ENCODE results near the gene STIP1.

The STIP1 gene

DNA sequence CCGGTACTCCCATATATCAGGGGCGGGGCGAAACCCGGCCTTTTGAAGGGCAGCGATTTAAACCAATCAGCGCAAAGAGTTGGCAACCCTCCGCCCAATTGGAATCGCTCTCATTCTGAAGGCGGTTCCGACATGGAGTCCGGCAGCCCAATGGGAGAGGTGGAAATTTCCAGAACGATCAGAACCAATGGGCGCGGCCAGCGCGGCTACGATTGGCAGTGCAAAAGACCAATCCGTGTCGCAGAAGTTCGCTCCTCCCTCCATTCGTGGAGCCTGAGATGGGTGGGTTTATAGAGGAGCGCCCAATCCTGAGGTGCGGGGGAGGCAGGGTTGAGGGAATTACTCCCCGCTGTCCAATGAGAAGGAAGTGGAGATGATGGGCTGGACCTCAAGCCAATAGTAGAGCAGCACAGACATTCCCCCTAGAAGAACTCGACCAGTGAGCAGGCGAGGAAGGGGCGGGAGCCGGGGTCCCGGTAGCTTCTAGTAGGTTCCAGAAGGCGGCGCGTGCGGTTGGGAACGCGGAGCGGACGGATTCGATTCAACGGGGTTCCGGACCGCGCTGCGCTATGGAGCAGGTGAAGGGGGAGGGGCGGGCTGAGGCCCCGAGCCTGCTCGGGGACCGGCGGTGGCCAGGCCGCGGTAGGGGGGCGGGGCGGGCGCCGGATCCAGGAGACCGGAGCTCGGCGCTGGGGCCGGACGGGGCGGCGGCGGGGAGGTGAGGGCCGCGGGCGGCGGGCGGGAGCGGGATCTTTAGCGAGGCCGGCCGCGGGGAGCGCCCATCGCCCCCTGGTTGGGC lies at the start of gene STIP1:
Gene STIP1 (plus strand): TSS at position 479 of the 799 bp plus-strand sequence. CDS start 91 bp downstream, at position 570.
- ATAC-seq (ENCODE audit: insufficient read depth, low read depth) = peak; percentile 92
- TF ChIP-seq, protein P1, sequence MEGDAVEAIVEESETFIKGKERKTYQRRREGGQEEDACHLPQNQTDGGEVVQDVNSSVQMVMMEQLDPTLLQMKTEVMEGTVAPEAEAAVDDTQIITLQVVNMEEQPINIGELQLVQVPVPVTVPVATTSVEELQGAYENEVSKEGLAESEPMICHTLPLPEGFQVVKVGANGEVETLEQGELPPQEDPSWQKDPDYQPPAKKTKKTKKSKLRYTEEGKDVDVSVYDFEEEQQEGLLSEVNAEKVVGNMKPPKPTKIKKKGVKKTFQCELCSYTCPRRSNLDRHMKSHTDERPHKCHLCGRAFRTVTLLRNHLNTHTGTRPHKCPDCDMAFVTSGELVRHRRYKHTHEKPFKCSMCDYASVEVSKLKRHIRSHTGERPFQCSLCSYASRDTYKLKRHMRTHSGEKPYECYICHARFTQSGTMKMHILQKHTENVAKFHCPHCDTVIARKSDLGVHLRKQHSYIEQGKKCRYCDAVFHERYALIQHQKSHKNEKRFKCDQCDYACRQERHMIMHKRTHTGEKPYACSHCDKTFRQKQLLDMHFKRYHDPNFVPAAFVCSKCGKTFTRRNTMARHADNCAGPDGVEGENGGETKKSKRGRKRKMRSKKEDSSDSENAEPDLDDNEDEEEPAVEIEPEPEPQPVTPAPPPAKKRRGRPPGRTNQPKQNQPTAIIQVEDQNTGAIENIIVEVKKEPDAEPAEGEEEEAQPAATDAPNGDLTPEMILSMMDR (IDR thresholded peaks at IDR 0.05; ENCODE audit: borderline replicate concordance, extremely low read depth, low read length, poor library complexity, severe bottlenecking) = peak; percentile 63
- no peak for TF ChIP-seq EZH2 (IDR thresholded peaks at IDR 0.05; ENCODE audit: borderline replicate concordance, low read depth, low read length, severe bottlenecking)
- H3K4me2 ChIP-seq (ENCODE audit: insufficient read depth, low read length) = peak within 1 kb of the TSS; percentile 95
- peak within 1 kb of the TSS; percentile 90 for H3K9ac ChIP-seq (ENCODE audit: low read depth, low read length)
- H3K4me1 ChIP-seq (ENCODE audit: insufficient read depth, low read length) = peaks cover 34% of the 10 kb centered on the region
- peaks cover 18% of the 10 kb centered on the region for H4K20me1 ChIP-seq (ENCODE audit: insufficient read depth, low read length)
- H3K27ac ChIP-seq (ENCODE audit: low read length) = peak within 1 kb of the TSS; percentile 84
- DNase-seq = peak; percentile 100
- H2AFZ ChIP-seq (ENCODE audit: low read depth, low read length) = peak within 1 kb of the TSS; percentile 88
- H3K4me3 ChIP-seq (ENCODE audit: low read depth in 1 of 2, low read length in 2 of 2) = peak within 1 kb of the TSS; percentile 66 to 86
- peaks cover 23% of the 10 kb centered on the region for H3K79me2 ChIP-seq (ENCODE audit: insufficient read depth, low read length)
- H3K27me3 ChIP-seq (ENCODE audit: insufficient read depth, low read length, poor library complexity) = no peaks in the 10 kb centered on the region
- H3K9me3 ChIP-seq (ENCODE audit: insufficient read depth, low read length, severe bottlenecking) = no peaks in the 10 kb centered on the region
- H3K36me3 ChIP-seq (ENCODE audit: insufficient read depth, low read length) = peaks cover 29% of the 10 kb centered on the region

DNA sequence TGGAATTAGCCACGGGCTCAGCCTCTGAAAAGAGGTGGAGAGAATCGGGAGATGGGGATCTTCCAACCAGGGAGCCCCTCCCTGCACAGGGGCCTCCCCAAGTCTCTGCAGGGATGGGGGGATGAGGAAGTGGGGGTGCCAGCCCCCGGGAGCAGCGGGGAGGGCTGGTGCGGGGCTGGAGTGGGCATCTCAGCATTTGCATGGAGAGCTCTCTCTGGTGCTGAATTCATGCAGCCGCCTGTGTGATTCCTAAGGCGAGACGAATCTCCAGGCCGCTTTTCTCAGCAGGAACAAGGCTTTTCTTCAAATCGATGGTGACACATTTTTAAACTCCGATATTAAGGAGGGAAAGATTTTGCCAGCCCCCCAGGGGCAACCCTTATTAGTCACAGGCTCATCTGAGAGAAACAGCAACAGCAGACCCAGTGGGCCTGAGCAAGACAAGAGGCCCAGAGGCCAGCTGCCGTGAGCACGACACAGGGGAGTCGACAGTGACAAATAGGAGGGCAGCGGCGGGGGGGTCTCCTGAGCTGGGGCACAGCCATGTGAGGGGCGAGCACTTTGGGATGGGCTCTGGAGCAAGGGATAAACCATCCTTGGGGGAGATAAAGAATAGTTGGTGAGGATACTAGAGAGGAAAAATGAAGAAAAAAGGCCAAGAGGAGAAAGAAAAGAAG lies 49.1 kb upstream of the STIP1 start:
- no peak overlapping the region for H3K4me3 ChIP-seq (ENCODE audit: low read depth in 1 of 2, low read length in 2 of 2)
- ATAC-seq (ENCODE audit: insufficient read depth, low read depth) (no peak), DNase-seq (no peak)
- no peak overlapping the region for H3K9ac ChIP-seq (ENCODE audit: low read depth, low read length)
- H3K36me3 ChIP-seq (ENCODE audit: insufficient read depth, low read length) = no peaks in the 10 kb centered on the region
- no peak overlapping the region for H3K4me2 ChIP-seq (ENCODE audit: insufficient read depth, low read length)
- TF ChIP-seq, protein P1 (IDR thresholded peaks at IDR 0.05; ENCODE audit: borderline replicate concordance, extremely low read depth, low read length, poor library complexity, severe bottlenecking) = no peak
- no peaks in the 10 kb centered on the region for H3K27me3 ChIP-seq (ENCODE audit: insufficient read depth, low read length, poor library complexity)
- H2AFZ ChIP-seq (ENCODE audit: low read depth, low read length) = no peak overlapping the region
- H4K20me1 ChIP-seq (ENCODE audit: insufficient read depth, low read length) = peaks cover 40% of the 10 kb centered on the region
- H3K27ac ChIP-seq (ENCODE audit: low read length) = no peak overlapping the region
- H3K79me2 ChIP-seq (ENCODE audit: insufficient read depth, low read length) = no peaks in the 10 kb centered on the region
- H3K9me3 ChIP-seq (ENCODE audit: insufficient read depth, low read length, severe bottlenecking) = no peaks in the 10 kb centered on the region
- no peaks in the 10 kb centered on the region for H3K4me1 ChIP-seq (ENCODE audit: insufficient read depth, low read length)

DNA sequence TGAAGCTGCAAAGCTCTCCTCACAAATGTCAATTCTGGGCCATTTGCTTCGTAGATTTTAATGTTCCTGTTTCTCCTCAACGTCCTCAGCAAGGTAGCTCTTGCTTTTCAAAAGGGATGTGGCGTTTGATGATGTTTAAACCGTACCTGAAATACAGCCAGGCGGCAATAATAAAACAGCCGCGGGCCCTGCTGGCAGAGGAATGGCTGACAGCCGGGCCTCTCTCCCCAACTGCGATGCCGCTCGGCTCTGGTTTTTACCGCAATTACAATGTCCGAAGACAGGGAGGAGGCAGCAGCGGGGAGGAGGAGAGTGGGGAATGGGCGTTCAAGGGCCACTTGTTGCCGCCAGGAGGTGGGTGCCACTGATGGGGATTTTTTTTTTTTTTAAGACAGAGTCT lies 47.6 kb upstream of the STIP1 start:
- no peak overlapping the region for H2AFZ ChIP-seq (ENCODE audit: low read depth, low read length)
- H3K36me3 ChIP-seq (ENCODE audit: insufficient read depth, low read length) = no peaks in the 10 kb centered on the region
- no peaks in the 10 kb centered on the region for H3K27me3 ChIP-seq (ENCODE audit: insufficient read depth, low read length, poor library complexity)
- H3K79me2 ChIP-seq (ENCODE audit: insufficient read depth, low read length) = no peaks in the 10 kb centered on the region
- no peak overlapping the region for H3K9ac ChIP-seq (ENCODE audit: low read depth, low read length)
- no peak overlapping the region for H3K4me2 ChIP-seq (ENCODE audit: insufficient read depth, low read length)
- no peak for ATAC-seq (ENCODE audit: insufficient read depth, low read depth)
- no peaks in the 10 kb centered on the region for H3K4me1 ChIP-seq (ENCODE audit: insufficient read depth, low read length)
- peaks cover 37% of the 10 kb centered on the region for H4K20me1 ChIP-seq (ENCODE audit: insufficient read depth, low read length)
- DNase-seq = no peak
- no peak overlapping the region for H3K4me3 ChIP-seq (ENCODE audit: low read depth in 1 of 2, low read length in 2 of 2)
- H3K9me3 ChIP-seq (ENCODE audit: insufficient read depth, low read length, severe bottlenecking) = no peaks in the 10 kb centered on the region
- no peak overlapping the region for H3K27ac ChIP-seq (ENCODE audit: low read length)
- no peak for TF ChIP-seq EZH2 (IDR thresholded peaks at IDR 0.05; ENCODE audit: borderline replicate concordance, low read depth, low read length, severe bottlenecking)
- TF ChIP-seq, protein P1 (IDR thresholded peaks at IDR 0.05; ENCODE audit: borderline replicate concordance, extremely low read depth, low read length, poor library complexity, severe bottlenecking) = no peak

Data from DND-41 (cell line).